ENCODE results near the gene SCN2B. TPM values are rescaled to one million over a fixed set of nuclear protein-coding genes. Genes with fewer than 3 reads are reported as not detected.
A peak's percentile ranks its signal among the peaks of the same experiment; 100 is the strongest.
"Not testable (repeated sequence)": the region's sequence is repeated elsewhere in the genome, so short reads cannot be mapped to it uniquely, and the experiment has no call there.

SCN2B gene
- total RNA-seq, 2 experiments from 2014 or later = not detected

GRCh38 chr11:118190942-118191506 lies 14.6 kb upstream of the SCN2B start:
- CTCF ChIA-PET = interaction anchor here (1.1 to 1.5 kb wide), 2 partner anchors 23 to 61 kb away, joined by 4 read pairs; partner anchors contain the start of gene MPZL3
- H3K9me3 Mint-ChIP-seq = peaks cover 19% of the 10 kb centered on the region
- not testable (repeated sequence) for DNase-seq, H3K27ac Mint-ChIP-seq, H3K4me3 Mint-ChIP-seq, H3K4me1 Mint-ChIP-seq
- POLR2A ChIA-PET = interaction anchor here (0.9 kb wide), 1 partner anchor 10 kb away, joined by 3 read pairs; no protein-coding TSS in a partner anchor
- H3K36me3 Mint-ChIP-seq (ENCODE audit: low read depth) = peaks cover 49% of the 10 kb centered on the region
- H3K27me3 Mint-ChIP-seq = peaks cover 27% of the 10 kb centered on the region

GRCh38 chr11:118186346-118187107 lies 10.1 kb upstream of the SCN2B start:
- Mint-ChIP-seq H3K9me3 (peaks cover 10% of the 10 kb centered on the region), H3K4me1 (no peaks in the 10 kb centered on the region), H3K36me3 (ENCODE audit: low read depth) (peaks cover 8% of the 10 kb centered on the region), H3K27ac (no peak overlapping the region), H3K27me3 (peaks cover 39% of the 10 kb centered on the region), H3K4me3 (no peak overlapping the region)
- no peak for DNase-seq
- CTCF ChIA-PET = interaction anchor here (0.6 to 1.3 kb wide), 2 partner anchors 12 kb away, joined by 4 to 5 read pairs; no protein-coding TSS in a partner anchor
- POLR2A ChIA-PET = no interaction called here

GRCh38 chr11:118184784-118185579 lies 8.5 kb upstream of the SCN2B start:
- Mint-ChIP-seq H3K36me3 (ENCODE audit: low read depth) (no peaks in the 10 kb centered on the region), H3K4me3 (no peak overlapping the region), H3K4me1 (peaks cover 6% of the 10 kb centered on the region), H3K27me3 (peaks cover 34% of the 10 kb centered on the region), H3K9me3 (no peaks in the 10 kb centered on the region), H3K27ac (no peak overlapping the region)
- no peak for DNase-seq
- ChIA-PET CTCF (interaction anchor here (1.3 to 1.5 kb wide), 3 partner anchors 13 to 14 kb away, joined by 3 to 6 read pairs (median 5); no protein-coding TSS in a partner anchor), POLR2A (interaction anchor here (0.6 kb wide), 1 partner anchor 610 kb away, joined by 3 read pairs; no protein-coding TSS in a partner anchor)

- not testable (repeated sequence) for H3K4me1 Mint-ChIP-seq; H3K4me3 Mint-ChIP-seq; H3K36me3 Mint-ChIP-seq (ENCODE audit: low read depth); H3K9me3 Mint-ChIP-seq; DNase-seq; H3K27ac Mint-ChIP-seq
- ChIA-PET POLR2A (interaction anchor here (0.5 kb wide), 1 partner anchor 251 kb away, joined by 3 read pairs; no protein-coding TSS in a partner anchor), CTCF (interaction anchor here (1.4 to 1.5 kb wide), 2 partner anchors 12 to 13 kb away, joined by 3 to 6 read pairs; no protein-coding TSS in a partner anchor)
- H3K27me3 Mint-ChIP-seq = peaks cover 23% of the 10 kb centered on the region
Measured at GRCh38 chr11:118183691-118184090, 7.3 kb upstream of the SCN2B start.

- Mint-ChIP-seq H3K9me3 (no peaks in the 10 kb centered on the region), H3K27me3 (peaks cover 22% of the 10 kb centered on the region), H3K4me3 (no peak overlapping the region), H3K27ac (no peak overlapping the region), H3K4me1 (peaks cover 8% of the 10 kb centered on the region), H3K36me3 (ENCODE audit: low read depth) (no peaks in the 10 kb centered on the region)
- CTCF ChIA-PET = interaction anchor here (0.7 to 3.6 kb wide), 4 partner anchors 10 to 428 kb away, joined by 3 to 44 read pairs (median 6); no protein-coding TSS in a partner anchor
- peak; percentile 29 for DNase-seq
- POLR2A ChIA-PET = interaction anchor here (0.7 to 1.1 kb wide), 2 partner anchors 11 to 72 kb away, joined by 3 to 4 read pairs; partner anchors contain the start of gene MPZL3
Measured at GRCh38 chr11:118180300-118180703, 3.9 kb upstream of the SCN2B start.

- Mint-ChIP-seq H3K27me3 (peaks cover 11% of the 10 kb centered on the region), H3K9me3 (no peaks in the 10 kb centered on the region), H3K36me3 (ENCODE audit: low read depth) (no peaks in the 10 kb centered on the region), H3K27ac (no peak overlapping the region), H3K4me1 (peaks cover 10% of the 10 kb centered on the region), H3K4me3 (no peak overlapping the region)
- DNase-seq = no peak
- ChIA-PET CTCF (no interaction called here), POLR2A (no interaction called here)
Measured at GRCh38 chr11:118176778-118177134, 317 bp upstream of the SCN2B start.

GRCh38 chr11:118175031-118175992 lies 1.1 kb downstream of the SCN2B start:
- POLR2A ChIA-PET = no interaction called here
- H3K27me3 Mint-ChIP-seq = peaks cover 11% of the 10 kb centered on the region
- no peaks in the 10 kb centered on the region for H3K36me3 Mint-ChIP-seq (ENCODE audit: low read depth)
- DNase-seq = no peak
- peaks cover 10% of the 10 kb centered on the region for H3K4me1 Mint-ChIP-seq
- no peak overlapping the region for H3K27ac Mint-ChIP-seq
- H3K9me3 Mint-ChIP-seq = no peaks in the 10 kb centered on the region
- H3K4me3 Mint-ChIP-seq = no peak overlapping the region
- CTCF ChIA-PET = interaction anchor here (1.0 to 1.2 kb wide), 2 partner anchors 24 to 32 kb away, joined by 3 to 4 read pairs; no protein-coding TSS in a partner anchor

- no peaks in the 10 kb centered on the region for H3K36me3 Mint-ChIP-seq (ENCODE audit: low read depth)
- CTCF ChIA-PET = interaction anchor here (1.0 to 4.1 kb wide), 4 partner anchors 18 to 30 kb away, joined by 3 to 36 read pairs (median 18); no protein-coding TSS in a partner anchor
- POLR2A ChIA-PET = no interaction called here
- H3K4me3 Mint-ChIP-seq = no peak overlapping the region
- H3K9me3 Mint-ChIP-seq = no peaks in the 10 kb centered on the region
- no peak overlapping the region for H3K27ac Mint-ChIP-seq
- H3K27me3 Mint-ChIP-seq = peaks cover 20% of the 10 kb centered on the region
- H3K4me1 Mint-ChIP-seq = peaks cover 5% of the 10 kb centered on the region
- DNase-seq = no peak
Measured at GRCh38 chr11:118174006-118174567, 2.4 kb downstream of the SCN2B start.

GRCh38 chr11:118172356-118172755 lies 4.1 kb downstream of the SCN2B start:
- no peak overlapping the region for H3K27ac Mint-ChIP-seq
- peaks cover 19% of the 10 kb centered on the region for H3K27me3 Mint-ChIP-seq
- ChIA-PET POLR2A (interaction anchor here (0.6 kb wide), 1 partner anchor 171 kb away, joined by 3 read pairs; no protein-coding TSS in a partner anchor), CTCF (interaction anchor here (0.5 to 4.1 kb wide), 21 partner anchors 9 to 746 kb away, joined by 3 to 44 read pairs (median 4); no protein-coding TSS in a partner anchor)
- no peak for DNase-seq
- H3K4me1 Mint-ChIP-seq = peaks cover 5% of the 10 kb centered on the region
- no peaks in the 10 kb centered on the region for H3K9me3 Mint-ChIP-seq
- H3K36me3 Mint-ChIP-seq (ENCODE audit: low read depth) = no peaks in the 10 kb centered on the region
- no peak overlapping the region for H3K4me3 Mint-ChIP-seq

GRCh38 chr11:118171269-118172062 lies 5.0 kb downstream of the SCN2B start:
- POLR2A ChIA-PET = interaction anchor here (0.5 to 0.6 kb wide), 2 partner anchors 28 to 172 kb away, joined by 3 to 5 read pairs; no protein-coding TSS in a partner anchor

More at GRCh38 chr11:118171269-118172062, 5.0 kb downstream of the SCN2B start:
- H3K9me3 Mint-ChIP-seq = no peaks in the 10 kb centered on the region
- peaks cover 5% of the 10 kb centered on the region for H3K4me1 Mint-ChIP-seq
- no peak overlapping the region for H3K4me3 Mint-ChIP-seq
- peak; percentile 84 for DNase-seq
- CTCF ChIA-PET = interaction anchor here (0.5 to 4.1 kb wide), 38 partner anchors 10 to 745 kb away, joined by 3 to 44 read pairs (median 4); partner anchors contain the start of genes MPZL3 and SCN4B
- H3K36me3 Mint-ChIP-seq (ENCODE audit: low read depth) = no peaks in the 10 kb centered on the region
- H3K27me3 Mint-ChIP-seq = peaks cover 16% of the 10 kb centered on the region
- no peak overlapping the region for H3K27ac Mint-ChIP-seq
